GM15510 (cell line): Measurements from ENCODE around the gene SCLY.

Source experiments
- POLR2A ChIP-seq: IDR thresholded peaks from 3 replicates; pipeline ENCODE4 v1.6.1; 2011; ENCODE audit warnings: borderline replicate concordance; ENCODE audit not compliant: insufficient read length; ENCODE audit errors: extremely low read depth

Gene SCLY

DNA sequence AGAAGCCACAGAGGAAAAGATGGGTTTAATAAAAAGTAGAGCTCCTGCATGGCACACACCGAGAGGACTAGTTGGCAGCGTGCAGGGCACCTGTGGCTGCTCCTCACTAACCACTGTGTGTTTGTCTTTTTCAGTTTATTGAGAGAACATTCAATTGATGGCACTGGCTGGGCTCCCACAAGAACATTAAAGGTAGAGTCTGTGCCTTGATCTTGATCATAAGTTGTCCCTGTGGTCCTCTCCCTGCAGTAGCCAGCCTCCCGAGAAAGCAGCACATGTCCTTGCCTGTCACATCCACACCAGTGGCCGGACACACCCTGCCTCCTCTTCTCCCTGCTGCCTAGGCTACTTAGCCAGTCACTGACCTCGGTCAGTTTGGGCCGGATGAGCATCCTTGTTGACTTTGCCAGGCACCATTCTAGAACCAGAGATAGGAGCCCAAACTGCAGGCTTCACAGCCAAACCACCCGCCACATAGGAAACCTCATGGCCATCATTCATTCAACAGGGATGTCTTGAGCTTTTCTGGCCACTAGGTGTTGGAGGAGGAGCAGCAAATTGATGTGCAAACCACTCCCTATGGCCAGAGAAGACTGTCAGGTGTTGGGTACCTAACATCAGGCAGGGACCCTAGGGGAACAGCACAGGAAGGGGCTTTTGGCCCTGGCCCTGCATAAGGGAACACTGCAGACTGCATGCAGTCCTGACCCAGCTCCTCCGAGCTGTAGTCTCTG is 30.2 kb upstream of the SCLY start:
- no peak for TF ChIP-seq POLR2A

GRCh38 chr2:238031751-238032150 is 29.1 kb upstream of the SCLY start:
- TF ChIP-seq POLR2A = no peak

DNA sequence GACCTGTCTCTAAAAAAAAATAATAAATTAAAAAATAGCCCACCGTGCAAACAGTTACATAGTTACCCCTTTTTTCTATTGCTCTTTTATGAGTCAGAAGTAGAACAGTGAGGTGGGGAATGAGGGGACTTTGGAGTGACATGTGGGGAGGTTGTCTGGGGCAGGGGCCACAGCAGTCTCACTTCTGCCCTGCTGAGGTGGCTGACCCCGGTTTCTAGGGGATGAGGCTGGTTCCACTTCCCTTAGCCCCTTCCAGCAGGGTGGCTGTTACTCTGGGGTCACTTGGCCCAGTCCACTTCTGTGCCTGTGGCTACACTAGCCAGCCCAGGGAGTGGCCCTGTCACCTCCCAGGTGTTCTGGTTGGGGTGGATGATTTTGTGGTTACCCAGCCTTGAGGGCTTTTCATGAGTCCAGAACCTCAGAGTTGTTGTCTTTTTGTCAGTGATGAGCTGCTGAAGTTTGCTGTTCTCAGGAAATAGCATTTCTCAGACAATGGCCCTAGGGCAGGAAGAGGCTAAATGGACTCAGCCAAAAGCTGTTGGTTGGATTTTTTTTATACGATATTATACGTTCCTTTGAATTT is 28.0 kb upstream of the SCLY start:
- TF ChIP-seq POLR2A = no peak

DNA sequence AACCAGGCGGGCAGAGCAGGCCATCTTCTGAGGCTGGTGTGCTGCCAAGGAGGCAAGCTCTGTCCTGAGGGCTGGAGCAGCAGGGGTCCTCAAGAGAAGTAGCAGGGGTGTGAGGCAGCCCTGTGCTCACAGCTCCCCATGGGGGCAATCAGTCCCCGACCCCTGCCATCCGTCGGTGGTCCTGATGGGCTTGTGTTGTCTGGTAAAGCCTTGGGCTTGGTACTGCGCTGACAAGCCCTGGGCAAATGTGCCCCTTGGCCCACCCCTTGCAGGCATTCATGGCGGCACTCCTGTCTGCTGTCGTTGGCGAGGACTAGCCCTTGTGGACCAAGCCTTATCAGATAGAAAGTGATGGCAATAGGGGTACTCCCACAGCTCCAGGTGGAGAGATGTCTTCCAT is 22.6 kb upstream of the SCLY start:
- TF ChIP-seq POLR2A = no peak

GRCh38 chr2:238039151-238039550 is 21.6 kb upstream of the SCLY start:
- no peak for TF ChIP-seq POLR2A

DNA sequence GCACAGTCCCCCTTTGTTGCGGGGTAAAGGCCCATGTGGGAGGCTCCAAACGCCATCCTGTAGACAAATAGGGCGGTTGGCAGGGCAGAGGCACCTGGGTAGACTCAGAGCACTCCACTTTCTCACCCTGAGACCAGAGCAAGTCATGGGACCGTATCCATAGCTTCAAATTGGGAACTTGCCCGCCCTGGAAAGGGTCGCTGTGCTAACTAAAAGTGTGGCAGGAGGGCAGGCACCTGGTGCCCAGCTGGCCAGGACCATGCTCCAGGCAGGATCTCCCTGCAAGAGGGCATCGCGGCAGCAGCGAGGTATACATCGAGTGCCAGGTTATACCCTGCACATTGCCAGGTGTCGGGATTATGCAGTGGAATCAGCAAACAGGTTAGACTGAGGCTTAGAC is 20.8 kb upstream of the SCLY start:
- TF ChIP-seq POLR2A = no peak

GRCh38 chr2:238040918-238041317 is 19.9 kb upstream of the SCLY start:
- TF ChIP-seq POLR2A = no peak

DNA sequence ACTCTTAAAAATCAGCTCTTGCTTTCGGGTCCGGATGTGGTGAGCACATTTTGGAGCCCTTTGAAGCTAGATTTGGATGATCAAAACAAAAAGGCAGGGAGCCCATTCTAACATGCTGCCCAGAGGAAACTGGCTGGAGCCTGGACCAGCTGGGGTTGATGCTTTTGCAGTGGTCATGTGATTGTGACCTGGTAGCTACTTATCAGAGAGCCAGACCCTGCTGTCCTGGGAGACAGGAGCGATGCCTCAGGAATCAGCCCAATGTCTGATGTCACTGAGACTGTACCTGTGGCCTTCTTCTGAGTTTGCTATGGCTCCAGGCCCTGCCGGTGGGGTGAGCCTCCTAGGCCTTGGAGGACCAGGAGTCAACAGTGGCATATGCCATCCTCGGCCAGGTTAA is 18.7 kb upstream of the SCLY start:
- TF ChIP-seq POLR2A = no peak

- no peak for TF ChIP-seq POLR2A
Observed at GRCh38 chr2:238042849-238043584, 17.8 kb upstream of the SCLY start.

DNA sequence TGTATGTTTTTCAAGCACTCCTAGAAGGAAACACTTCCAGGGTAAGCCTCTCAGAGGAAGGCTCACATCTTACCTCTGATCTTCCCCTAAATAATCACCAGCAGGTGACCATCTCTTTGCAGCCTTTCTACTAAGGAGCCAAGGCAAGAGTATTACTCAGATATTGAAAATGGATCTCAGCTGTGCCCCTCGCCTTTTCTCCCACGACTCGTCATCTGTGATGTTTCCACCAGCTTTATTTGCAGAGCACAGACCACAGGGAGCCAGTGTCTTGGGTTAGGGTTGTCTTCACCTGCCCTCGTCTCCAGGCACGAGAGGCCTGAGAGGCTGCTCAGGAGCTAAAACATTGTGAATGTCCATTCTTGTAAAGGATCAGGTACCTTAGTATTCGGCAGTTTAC is 16.9 kb upstream of the SCLY start:
- no peak for TF ChIP-seq POLR2A

- TF ChIP-seq POLR2A = no peak
Observed at GRCh38 chr2:238045575-238045974, 15.2 kb upstream of the SCLY start.

GRCh38 chr2:238046725-238047270 is 14.0 kb upstream of the SCLY start:
- no peak for TF ChIP-seq POLR2A

DNA sequence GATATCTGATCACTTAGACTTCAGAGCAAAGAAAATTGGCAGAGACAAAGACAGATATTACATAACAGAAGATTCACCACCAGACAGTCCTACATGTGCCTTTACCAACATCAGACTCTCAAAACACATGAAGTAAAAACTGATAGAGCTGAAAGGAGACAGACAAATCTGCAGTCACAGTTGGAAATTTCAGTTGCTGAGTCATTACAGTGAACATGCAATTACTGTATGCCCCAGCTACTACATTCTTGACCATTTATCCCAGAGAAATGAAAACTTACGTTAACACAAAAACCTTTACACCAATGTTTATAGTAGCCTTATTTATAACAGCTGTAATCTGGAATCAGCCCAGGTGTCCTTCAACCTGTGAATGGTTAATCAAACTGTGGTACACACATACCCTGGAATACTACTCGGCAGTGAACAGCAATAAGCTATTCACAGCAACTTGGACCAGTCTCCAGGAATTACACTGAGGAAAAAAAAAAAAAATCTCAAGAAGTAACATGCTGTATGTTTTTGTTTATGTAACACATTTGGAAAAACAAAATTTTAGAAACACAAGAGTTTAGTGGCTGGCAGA is 7.5 kb upstream of the SCLY start:
- no peak for TF ChIP-seq POLR2A

GRCh38 chr2:238055841-238056240 is 5.0 kb upstream of the SCLY start:
- no peak for TF ChIP-seq POLR2A

DNA sequence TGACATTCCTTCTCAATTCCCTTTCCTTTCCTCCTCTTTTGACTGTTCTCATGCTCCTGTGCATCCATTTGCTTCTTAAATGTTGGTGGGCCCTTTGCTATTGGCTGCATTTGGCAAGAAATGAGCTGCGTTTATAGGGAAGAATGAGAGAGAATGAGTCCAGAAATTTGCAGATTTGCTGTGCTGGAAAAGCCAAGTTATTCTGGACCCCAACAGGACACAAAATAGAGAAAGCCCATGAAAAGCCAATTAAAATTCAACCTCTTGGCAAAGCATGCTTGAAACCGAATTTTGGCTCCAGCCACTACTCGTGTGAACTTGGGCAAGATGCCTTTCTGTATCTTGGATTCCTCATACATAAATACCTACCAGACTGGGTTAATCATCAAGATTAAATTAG is 1.3 kb upstream of the SCLY start:
- TF ChIP-seq POLR2A = no peak
